ENCODE measurements around the gene RLF. TPM values are rescaled to one million over a fixed set of nuclear protein-coding genes. Genes with fewer than 3 reads are reported as not detected.
"Not testable (repeated sequence)": the region's sequence is repeated elsewhere in the genome, so short reads cannot be mapped to it uniquely, and the experiment has no call there.

The RLF gene
- total RNA-seq, 4 donors from 2014 or later, result 7.9 to 21.0 (median 12.4) TPM

- H3K27ac ChIP-seq, result no peak overlapping the region
- H3K4me1 ChIP-seq, result peaks cover 0 to 43% (median 11%) of the 10 kb centered on the region in 3 donors
- H3K4me3 ChIP-seq, result no peak overlapping the region
- WGBS, 2 donors, result 70 to 84% methylated on average over 7 of the region's 7 CpGs
- no peaks in the 10 kb centered on the region for H3K9me3 ChIP-seq
- intact Hi-C loops (cut with DNase I), result no loop called here
- peaks cover 0 to 24% (median 0%) of the 10 kb centered on the region in 3 donors for H3K36me3 ChIP-seq
- TF ChIP-seq POLR2A (IDR thresholded peaks at IDR 0.05), result no peak
- no peak for TF ChIP-seq CTCF (IDR thresholded peaks at IDR 0.05)
- H3K27me3 ChIP-seq, result no peaks in the 10 kb centered on the region
- no peak for DNase-seq
Observed at GRCh38 chr1:40185951-40186864, 25.0 kb downstream of the RLF start.

GRCh38 chr1:40187399-40187798 is 26.2 kb downstream of the RLF start:
- no peaks in the 10 kb centered on the region for H3K9me3 ChIP-seq
- peaks cover 0 to 37% (median 11%) of the 10 kb centered on the region in 3 donors for H3K4me1 ChIP-seq
- TF ChIP-seq CTCF (IDR thresholded peaks at IDR 0.05) (no peak), POLR2A (IDR thresholded peaks at IDR 0.05) (no peak)
- H3K36me3 ChIP-seq, result peaks cover 0 to 36% (median 7%) of the 10 kb centered on the region in 3 donors
- H3K4me3 ChIP-seq, result no peak overlapping the region
- intact Hi-C loops (cut with DNase I), result no loop called here
- H3K27ac ChIP-seq, result no peak overlapping the region
- no peaks in the 10 kb centered on the region for H3K27me3 ChIP-seq
- 85 to 86% methylated on average over 1 of the region's 1 CpG for WGBS, 2 donors
- DNase-seq, result no peak

GRCh38 chr1:40194639-40195038 is 33.5 kb downstream of the RLF start:
- intact Hi-C loops (cut with DNase I), result not testable (repeated sequence)

GRCh38 chr1:40197656-40198055 is 36.5 kb downstream of the RLF start:
- Histone ChIP-seq H3K36me3 (peaks cover 0 to 79% (median 10%) of the 10 kb centered on the region in 3 donors), H3K4me1 (no peaks in the 10 kb centered on the region), H3K27ac (no peak overlapping the region), H3K9me3 (no peaks in the 10 kb centered on the region), H3K27me3 (no peaks in the 10 kb centered on the region), H3K4me3 (no peak overlapping the region)
- no peak for TF ChIP-seq CTCF (IDR thresholded peaks at IDR 0.05)
- no peak for TF ChIP-seq POLR2A (IDR thresholded peaks at IDR 0.05)
- intact Hi-C loops (cut with DNase I), result no loop called here
- 88 to 93% methylated on average over 1 of the region's 1 CpG for WGBS, 2 donors
- no peak for DNase-seq

More at GRCh38 chr1:40194639-40195038, 33.5 kb downstream of the RLF start:
- H3K27me3 ChIP-seq, H3K4me1 ChIP-seq, DNase-seq, H3K9me3 ChIP-seq, H3K4me3 ChIP-seq, H3K27ac ChIP-seq: not testable (repeated sequence)
- H3K36me3 ChIP-seq, result peaks cover 5 to 82% (median 7%) of the 10 kb centered on the region in 3 donors
- 95 to 96% methylated on average over 6 of the region's 6 CpGs for WGBS, 2 donors

- Histone ChIP-seq H3K4me1 (no peaks in the 10 kb centered on the region), H3K27me3 (no peaks in the 10 kb centered on the region), H3K27ac (no peak overlapping the region), H3K4me3 (no peak overlapping the region), H3K36me3 (peaks cover 0 to 91% (median 10%) of the 10 kb centered on the region in 3 donors), H3K9me3 (no peaks in the 10 kb centered on the region)
- intact Hi-C loops (cut with DNase I), result no loop called here
- no peak for TF ChIP-seq POLR2A (IDR thresholded peaks at IDR 0.05)
- TF ChIP-seq CTCF (IDR thresholded peaks at IDR 0.05), result no peak
- no peak for DNase-seq
- 88 to 100% methylated on average over 3 of the region's 3 CpGs for WGBS, 2 donors
Observed at GRCh38 chr1:40199126-40199525, 37.9 kb downstream of the RLF start.

Measured in esophagus squamous epithelium (tissue), 5 donors.